Fibroblast of lung (primary cell): ENCODE measurements around the gene CDH4. TPM values are rescaled to one million over a fixed set of nuclear protein-coding genes. Genes with fewer than 3 reads are reported as not detected.

Source experiments
- DNase-seq, 2 donors: peaks; one replicate each; pipeline versions ENCODE4 v3.0.0 to v3.0.0-alpha.2; 2010; ENCODE audit warnings: low read depth in 2 of 2
- H2AFZ ChIP-seq: 2 replicates; pipeline ENCODE4 v1.5.1; 2012; ENCODE audit warnings: low read length, control low read depth, inconsistent platforms
- H3K27ac ChIP-seq: 2 replicates; pipeline ENCODE4 v1.5.1; 2011; ENCODE audit warnings: low read length, control low read depth; ENCODE audit not compliant: insufficient read depth
- H3K27me3 ChIP-seq: 2 replicates; pipeline ENCODE4 v1.5.1; 2011; ENCODE audit warnings: mild to moderate bottlenecking, low read length; ENCODE audit not compliant: control insufficient read depth, insufficient read depth
- H3K36me3 ChIP-seq: 2 replicates; pipeline ENCODE4 v1.5.1; 2011; ENCODE audit warnings: low read length; ENCODE audit not compliant: control insufficient read depth, insufficient read depth
- H3K4me1 ChIP-seq: 2 replicates; pipeline ENCODE4 v1.5.1; 2011; ENCODE audit warnings: low read length; ENCODE audit not compliant: control insufficient read depth, insufficient read depth; ENCODE audit errors: extremely low read depth
- H3K4me2 ChIP-seq: 2 replicates; pipeline ENCODE4 v1.5.1; 2011; ENCODE audit warnings: low read length, control low read depth; ENCODE audit not compliant: insufficient read depth; ENCODE audit errors: extremely low read depth
- H3K4me3 ChIP-seq, 4 experiments: fragments of 200-600 bp in 1 of 4; sonication (generic) in 1 of 4; replicated peaks in 1 of 4; 2 replicates each; pipeline ENCODE4 v1.5.1; 2011 to 2016; ENCODE audit warnings: low read length in 4 of 4, low read depth in 3 of 4, mild to moderate bottlenecking in 3 of 4, control low read depth in 2 of 4, inconsistent platforms in 1 of 4, mixed read lengths in 1 of 4; ENCODE audit not compliant: insufficient read depth in 1 of 4; ENCODE audit errors: control extremely low read depth in 1 of 4
- H3K79me2 ChIP-seq: 2 replicates; pipeline ENCODE4 v1.5.1; 2012; ENCODE audit warnings: mild to moderate bottlenecking, low read length, inconsistent platforms; ENCODE audit not compliant: control insufficient read depth, insufficient read depth
- H3K9ac ChIP-seq: 2 replicates; pipeline ENCODE4 v1.5.1; 2011; ENCODE audit warnings: mild to moderate bottlenecking, low read length, control low read depth; ENCODE audit not compliant: insufficient read depth
- H3K9me3 ChIP-seq: 2 replicates; pipeline ENCODE4 v1.5.1; 2012; ENCODE audit warnings: low read depth, low read length; ENCODE audit not compliant: control insufficient read depth, insufficient read depth
- H4K20me1 ChIP-seq: 2 replicates; pipeline ENCODE4 v1.5.1; 2011; ENCODE audit warnings: low read length; ENCODE audit not compliant: control insufficient read depth, insufficient read depth; ENCODE audit errors: extremely low read depth
- EZH2 ChIP-seq: IDR thresholded peaks from 2 replicates; pipeline ENCODE4 v1.5.1; 2012; ENCODE audit warnings: low read length, control low read depth, mild to moderate bottlenecking; ENCODE audit errors: missing control alignments
- polyA plus RNA-seq, 2 donors: library from polyadenylated mRNA; depleted of rRNA in 1 of 2; stranded (reverse) in 1 of 2; unstranded in 1 of 2; fragments of >200 nt; gene quantifications; 2 replicates each; pipeline ENCODE4 v1.2.1, GENCODE V29; 2011 to 2012; ENCODE audit warnings: missing spikeins in 1 of 2
- total RNA-seq: library from RNA; depleted of rRNA; stranded (reverse); fragments of >200 nt; gene quantifications from 2 replicates; pipeline ENCODE4 v1.2.1, GENCODE V29; 2014
- TF ChIP-seq, protein P1 (sequence below), 2 donors: IDR thresholded peaks in 1 of 2; conservative IDR thresholded peaks in 1 of 2; 1 replicate in 1 of 2; 2 replicates in 1 of 2; pipeline ENCODE4 v1.5.1; 2011 to 2012; ENCODE audit warnings: low read length in 2 of 2, control low read depth in 1 of 2, inconsistent platforms in 1 of 2, low read depth in 1 of 2, mild to moderate bottlenecking in 1 of 2

The CDH4 gene
- total and polyA plus RNA-seq, 2 donors (not counting 1 experiment from before 2014, with no cell fraction given) = 4.8 to 6.8 TPM

DNA sequence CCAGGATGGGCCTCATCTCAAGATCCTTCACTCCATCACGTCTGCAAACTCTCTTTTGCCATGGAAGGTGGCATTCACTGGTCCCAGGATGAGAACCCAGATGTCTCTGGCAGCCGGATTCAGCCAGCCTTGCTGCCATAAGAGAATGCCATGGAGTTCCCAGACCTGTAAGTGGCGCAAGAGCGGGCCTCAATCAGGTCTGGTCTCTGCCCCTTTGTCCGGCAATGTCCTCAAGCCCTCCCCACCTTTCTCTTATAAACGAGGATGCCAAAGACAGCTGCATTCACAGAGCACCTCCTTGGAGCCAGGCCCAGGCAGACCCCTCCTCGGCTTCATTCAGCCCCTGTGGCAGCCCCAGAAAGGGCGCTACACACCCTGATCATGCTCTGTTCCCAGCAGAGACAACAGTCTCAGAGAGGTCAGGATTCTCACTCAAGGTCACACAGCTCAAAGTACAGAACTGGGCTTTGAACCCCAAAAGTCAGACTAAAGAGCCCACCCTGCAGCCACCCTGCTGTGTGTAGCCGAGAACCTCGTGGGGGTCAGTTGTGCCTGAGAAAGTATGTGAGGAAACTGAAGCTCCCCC, 549.9 kb downstream of the CDH4 start:
- H3K4me1 ChIP-seq = no peaks in the 10 kb centered on the region
- no peak overlapping the region for H3K4me2 ChIP-seq
- H3K36me3 ChIP-seq = no peaks in the 10 kb centered on the region
- H3K9ac ChIP-seq = no peak overlapping the region
- H3K27ac ChIP-seq = no peak overlapping the region
- peaks cover 10% of the 10 kb centered on the region for H3K27me3 ChIP-seq
- H3K9me3 ChIP-seq = no peaks in the 10 kb centered on the region
- DNase-seq = no peak
- H4K20me1 ChIP-seq = no peaks in the 10 kb centered on the region
- no peak for TF ChIP-seq EZH2
- TF ChIP-seq, protein P1, sequence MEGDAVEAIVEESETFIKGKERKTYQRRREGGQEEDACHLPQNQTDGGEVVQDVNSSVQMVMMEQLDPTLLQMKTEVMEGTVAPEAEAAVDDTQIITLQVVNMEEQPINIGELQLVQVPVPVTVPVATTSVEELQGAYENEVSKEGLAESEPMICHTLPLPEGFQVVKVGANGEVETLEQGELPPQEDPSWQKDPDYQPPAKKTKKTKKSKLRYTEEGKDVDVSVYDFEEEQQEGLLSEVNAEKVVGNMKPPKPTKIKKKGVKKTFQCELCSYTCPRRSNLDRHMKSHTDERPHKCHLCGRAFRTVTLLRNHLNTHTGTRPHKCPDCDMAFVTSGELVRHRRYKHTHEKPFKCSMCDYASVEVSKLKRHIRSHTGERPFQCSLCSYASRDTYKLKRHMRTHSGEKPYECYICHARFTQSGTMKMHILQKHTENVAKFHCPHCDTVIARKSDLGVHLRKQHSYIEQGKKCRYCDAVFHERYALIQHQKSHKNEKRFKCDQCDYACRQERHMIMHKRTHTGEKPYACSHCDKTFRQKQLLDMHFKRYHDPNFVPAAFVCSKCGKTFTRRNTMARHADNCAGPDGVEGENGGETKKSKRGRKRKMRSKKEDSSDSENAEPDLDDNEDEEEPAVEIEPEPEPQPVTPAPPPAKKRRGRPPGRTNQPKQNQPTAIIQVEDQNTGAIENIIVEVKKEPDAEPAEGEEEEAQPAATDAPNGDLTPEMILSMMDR (conservative IDR thresholded peaks at IDR 0.05 in 1 of 2, IDR thresholded peaks at IDR 0.05 in 1 of 2; ENCODE audit: low read depth in 1 of 2, low read length in 2 of 2) = no peak
- no peaks in the 10 kb centered on the region for H3K79me2 ChIP-seq
- H2AFZ ChIP-seq = no peak overlapping the region
- no peak overlapping the region for H3K4me3 ChIP-seq

DNA sequence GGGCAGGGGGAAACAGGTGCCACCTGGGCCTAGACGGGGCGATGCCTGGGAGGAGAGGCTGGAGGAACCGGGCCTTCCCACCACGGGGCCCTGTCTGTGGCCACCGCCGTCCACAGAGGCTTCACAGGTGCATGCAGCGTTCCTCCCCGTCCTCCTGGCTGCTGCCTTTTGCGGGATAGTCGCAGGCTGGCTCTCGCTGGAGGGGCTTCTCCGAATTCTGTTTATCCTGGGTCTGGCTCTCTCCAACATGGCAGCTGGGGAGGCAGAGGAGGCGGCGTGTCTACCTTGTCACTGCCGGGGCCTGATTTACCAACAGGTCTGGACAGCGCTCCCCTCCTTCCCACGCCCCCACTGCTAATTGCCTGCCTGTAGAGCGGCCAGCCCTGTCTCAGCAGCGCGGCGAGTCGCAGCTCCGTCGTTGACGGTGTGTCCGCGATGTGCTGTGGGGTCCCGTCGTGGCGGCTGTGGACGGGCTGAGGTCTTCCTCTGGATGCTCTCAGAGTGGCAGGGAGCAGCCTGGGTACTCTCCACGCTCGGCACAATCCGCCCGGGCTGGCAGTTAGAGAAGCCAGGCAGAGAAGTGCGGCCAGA, 550.8 kb downstream of the CDH4 start:
- Histone ChIP-seq H3K27ac (no peak overlapping the region), H3K4me3 (no peak overlapping the region), H3K79me2 (no peaks in the 10 kb centered on the region), H3K4me1 (no peaks in the 10 kb centered on the region), H3K9me3 (no peaks in the 10 kb centered on the region), H3K9ac (no peak overlapping the region), H4K20me1 (no peaks in the 10 kb centered on the region), H3K36me3 (no peaks in the 10 kb centered on the region), H2AFZ (no peak overlapping the region), H3K27me3 (peaks cover 18% of the 10 kb centered on the region), H3K4me2 (no peak overlapping the region)
- TF ChIP-seq, protein P1 (conservative IDR thresholded peaks at IDR 0.05 in 1 of 2, IDR thresholded peaks at IDR 0.05 in 1 of 2; ENCODE audit: low read depth in 1 of 2, low read length in 2 of 2) = no peak
- TF ChIP-seq EZH2 = no peak
- no peak for DNase-seq

DNA sequence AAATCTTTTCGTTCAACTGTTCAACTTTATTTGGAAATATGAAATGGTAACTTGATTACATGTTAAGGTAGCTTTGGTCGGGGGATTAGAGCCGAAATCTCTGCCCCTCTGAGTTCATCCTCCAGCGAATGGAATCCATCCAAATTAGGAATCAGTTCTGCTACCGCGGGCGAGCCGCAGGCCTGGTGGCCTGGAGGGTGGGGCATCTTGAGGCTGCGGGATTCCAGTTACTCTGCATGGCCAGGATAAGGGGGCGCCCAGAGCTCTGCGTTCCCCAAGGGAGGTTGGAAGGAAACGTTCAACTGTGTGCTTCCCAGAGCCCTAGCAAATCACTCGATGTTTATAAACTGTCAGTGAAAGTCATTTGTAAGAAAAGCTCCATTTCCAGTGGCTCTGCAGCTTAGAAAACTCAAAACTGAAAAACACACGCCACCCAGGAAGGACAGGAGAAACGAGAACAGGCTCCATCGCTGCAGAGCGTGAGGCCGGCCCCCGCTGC, 551.4 kb downstream of the CDH4 start:
- no peaks in the 10 kb centered on the region for H3K79me2 ChIP-seq
- no peaks in the 10 kb centered on the region for H4K20me1 ChIP-seq
- H3K9me3 ChIP-seq = no peaks in the 10 kb centered on the region
- H3K4me1 ChIP-seq = no peaks in the 10 kb centered on the region
- no peak overlapping the region for H2AFZ ChIP-seq
- H3K27ac ChIP-seq = no peak overlapping the region
- DNase-seq = peak in 1 of 2 donors; percentile 15
- H3K9ac ChIP-seq = no peak overlapping the region
- H3K4me2 ChIP-seq = peak overlapping the region; percentile 30
- H3K36me3 ChIP-seq = no peaks in the 10 kb centered on the region
- TF ChIP-seq EZH2 = peak; percentile 32
- TF ChIP-seq, protein P1 (conservative IDR thresholded peaks at IDR 0.05 in 1 of 2, IDR thresholded peaks at IDR 0.05 in 1 of 2; ENCODE audit: low read depth in 1 of 2, low read length in 2 of 2) = no peak
- peaks cover 21% of the 10 kb centered on the region for H3K27me3 ChIP-seq
- peak overlapping the region in 2 of 4 experiments; percentile 23 to 25 for H3K4me3 ChIP-seq
